HUDEP-2 (cell line): ENCODE data around the gene PKNOX1.
"Not testable (repeated sequence)": the region's sequence is repeated elsewhere in the genome, so short reads cannot be mapped to it uniquely, and the experiment has no call there.

Source experiments
- DNase-seq, 76 experiments: peaks; one replicate each; lab custom pipeline; 2025; ENCODE audit not compliant: unreplicated experiment in 76 of 76; lab: John Stamatoyannopoulos, UW

The PKNOX1 gene

GRCh38 chr21:42973991-42974831, at the start of gene PKNOX1:
TSS of gene PKNOX1 (plus strand) at chr21:42974562. CDS start at chr21:43004382, 29,820 bp downstream.
- peak; percentile 89 to 100 (median 100) for DNase-seq

GRCh38 chr21:42925114-42925926, 49.0 kb upstream of the PKNOX1 start, which contains the start of gene ERVH48-1:
TSS of gene ERVH48-1 (minus strand) at chr21:42925630. CDS start at chr21:42919006, 6,624 bp downstream.
- no peak for DNase-seq

- DNase-seq: not testable (repeated sequence)
Measured at GRCh38 chr21:42927474-42928200, 46.7 kb upstream of the PKNOX1 start.

GRCh38 chr21:42929969-42930368, 44.4 kb upstream of the PKNOX1 start:
- no peak for DNase-seq

GRCh38 chr21:42931560-42932235, 42.7 kb upstream of the PKNOX1 start:
- no peak for DNase-seq

GRCh38 chr21:42932378-42933136, 41.8 kb upstream of the PKNOX1 start:
- not testable (repeated sequence) for DNase-seq

- DNase-seq: not testable (repeated sequence)
Measured at GRCh38 chr21:42933137-42933970, 41.0 kb upstream of the PKNOX1 start.

- DNase-seq: not testable (repeated sequence)
Measured at GRCh38 chr21:42933973-42934372, 40.4 kb upstream of the PKNOX1 start.

- DNase-seq: not testable (repeated sequence)
Measured at GRCh38 chr21:42936360-42936759, 38.0 kb upstream of the PKNOX1 start.

GRCh38 chr21:42937034-42937940, 37.1 kb upstream of the PKNOX1 start:
- peak in 3 of 76 experiments; percentile 18 to 22 (median 20) for DNase-seq

- no peak for DNase-seq
Measured at GRCh38 chr21:42937960-42938605, 36.3 kb upstream of the PKNOX1 start.

GRCh38 chr21:42938606-42938995, 35.8 kb upstream of the PKNOX1 start:
- DNase-seq: not testable (repeated sequence)

- no peak for DNase-seq
Measured at GRCh38 chr21:42939582-42940413, 34.6 kb upstream of the PKNOX1 start.

- no peak for DNase-seq
Measured at GRCh38 chr21:42941696-42942085, 32.7 kb upstream of the PKNOX1 start.

- DNase-seq: no peak
Measured at GRCh38 chr21:42942244-42942643, 32.1 kb upstream of the PKNOX1 start.

- DNase-seq: not testable (repeated sequence)
Measured at GRCh38 chr21:42949094-42949755, 25.1 kb upstream of the PKNOX1 start.
